HG03139 (cell line): ENCODE measurements around the gene AMPH.
A peak's percentile ranks its signal among the peaks of the same experiment; 100 is the strongest.
"Not testable (repeated sequence)": the region's sequence is repeated elsewhere in the genome, so short reads cannot be mapped to it uniquely, and the experiment has no call there.

ENCODE experiments used
- ATAC-seq: cut with Tn5 transposase; IDR thresholded peaks from one replicate; pipeline ENCODE4 v1.9.1; 2021; ENCODE audit not compliant: unreplicated experiment

AMPH gene

DNA sequence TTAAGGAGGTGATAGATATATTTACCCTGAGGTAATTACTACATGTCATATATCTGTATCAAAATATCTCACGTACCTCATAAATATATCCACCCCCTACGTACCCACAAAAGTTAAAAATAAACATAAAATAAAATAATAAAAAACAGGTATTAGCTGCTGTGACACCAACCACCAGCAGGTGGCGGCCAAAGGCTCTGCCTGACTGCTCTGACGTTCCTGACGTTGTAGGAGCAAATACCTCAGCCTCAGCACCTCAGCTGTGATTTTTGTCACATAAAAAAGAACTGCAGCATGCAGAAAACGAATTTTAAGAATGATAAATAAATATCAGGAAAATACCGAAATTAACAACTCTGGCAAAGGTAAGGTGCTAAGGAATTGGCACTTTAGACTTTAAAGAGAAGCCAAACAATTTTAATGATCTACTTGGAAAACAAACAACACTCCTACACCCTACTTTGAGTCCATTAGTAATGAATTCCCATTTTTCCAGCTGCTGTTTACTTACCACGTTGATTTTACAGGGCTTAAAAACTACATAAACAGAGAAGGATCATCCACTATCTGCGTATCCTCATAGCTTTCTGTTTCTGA lies 232.3 kb downstream of the AMPH start:
- peak; percentile 60 for ATAC-seq

DNA sequence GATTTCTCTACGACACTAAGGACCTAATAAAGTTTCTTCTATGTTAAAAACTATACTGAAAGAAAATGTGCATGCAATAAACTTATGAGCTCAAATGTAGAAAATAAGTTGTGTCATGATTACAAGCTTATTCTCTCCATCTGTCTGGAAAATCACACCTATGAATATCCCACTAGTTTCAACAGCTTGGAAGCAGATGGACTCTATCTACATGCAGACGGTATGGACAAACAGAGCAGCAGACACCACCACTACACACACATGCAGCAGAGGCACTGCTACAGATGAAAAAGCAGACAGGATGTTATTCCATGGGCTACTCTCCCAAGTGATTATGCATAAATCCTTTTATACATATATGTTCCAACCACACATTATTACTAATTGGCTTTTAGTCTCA lies 234.3 kb downstream of the AMPH start:
- no peak for ATAC-seq

DNA sequence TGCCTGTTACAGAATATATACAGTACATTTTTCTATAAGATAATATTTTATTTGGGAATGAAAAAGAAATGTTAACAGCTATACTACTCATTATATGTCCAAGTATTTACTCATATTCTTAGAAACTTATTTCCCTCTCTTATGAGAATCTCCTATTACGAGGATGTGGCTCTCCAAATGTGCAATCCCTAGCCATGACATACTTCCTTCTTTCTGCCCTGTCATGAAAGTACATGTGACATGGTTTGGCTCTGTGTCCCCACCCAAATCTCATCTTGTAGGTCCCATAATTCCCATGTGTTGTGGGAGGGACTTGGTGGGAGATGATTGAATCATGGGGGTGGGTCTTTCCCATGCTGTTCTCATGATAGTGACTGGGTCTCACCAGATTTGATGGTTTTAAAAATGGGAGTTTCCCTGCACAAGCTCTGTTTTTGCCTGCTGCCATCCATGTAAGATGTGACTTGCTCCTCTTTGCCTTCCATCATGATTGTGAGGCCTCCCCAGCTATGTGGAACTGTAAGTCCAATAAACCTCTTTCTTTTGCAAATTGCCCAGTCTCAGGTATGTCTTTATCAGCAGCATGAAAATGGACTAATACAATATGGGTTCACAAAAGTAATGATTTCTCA lies 235.1 kb downstream of the AMPH start:
- not testable (repeated sequence) for ATAC-seq

DNA sequence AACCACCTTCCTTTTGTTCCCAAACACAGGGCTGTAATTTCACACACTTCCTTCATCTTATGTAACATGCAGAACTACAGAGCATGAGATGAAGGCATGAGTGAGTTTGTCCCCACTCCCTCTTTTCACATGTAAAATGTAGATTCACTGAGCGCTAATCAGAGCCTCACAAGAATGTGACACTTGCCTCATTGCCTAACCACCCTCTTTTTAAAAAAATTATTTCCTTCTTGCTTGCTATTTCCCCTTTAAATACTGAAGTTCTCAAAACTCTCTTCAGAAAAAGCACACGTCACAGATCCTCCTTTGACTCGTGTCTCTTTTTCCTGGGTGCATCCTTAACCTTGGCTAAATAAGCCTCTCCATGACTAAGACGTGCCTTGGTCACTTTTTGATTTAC lies 236.5 kb downstream of the AMPH start:
- ATAC-seq, result no peak

DNA sequence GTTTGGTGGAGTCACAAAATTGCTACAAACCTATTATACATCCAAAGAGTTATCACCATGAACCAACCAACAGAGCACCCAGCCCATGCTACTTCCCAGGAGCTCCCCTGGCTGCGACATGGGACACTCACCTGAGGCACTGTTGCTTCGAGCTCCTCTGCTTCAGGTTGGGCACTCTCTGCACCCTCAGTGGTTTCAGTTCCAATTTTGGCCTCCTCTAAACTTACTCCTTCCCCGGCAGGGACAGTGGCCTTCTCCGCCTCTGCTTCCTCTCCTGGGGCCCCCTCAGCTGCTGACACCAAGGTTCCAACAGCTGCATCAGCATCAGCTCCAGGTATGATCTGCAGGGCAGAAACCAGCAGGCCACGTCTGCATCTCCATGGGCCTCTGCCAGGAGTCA lies 237.3 kb downstream of the AMPH start:
- peak; percentile 57 for ATAC-seq

DNA sequence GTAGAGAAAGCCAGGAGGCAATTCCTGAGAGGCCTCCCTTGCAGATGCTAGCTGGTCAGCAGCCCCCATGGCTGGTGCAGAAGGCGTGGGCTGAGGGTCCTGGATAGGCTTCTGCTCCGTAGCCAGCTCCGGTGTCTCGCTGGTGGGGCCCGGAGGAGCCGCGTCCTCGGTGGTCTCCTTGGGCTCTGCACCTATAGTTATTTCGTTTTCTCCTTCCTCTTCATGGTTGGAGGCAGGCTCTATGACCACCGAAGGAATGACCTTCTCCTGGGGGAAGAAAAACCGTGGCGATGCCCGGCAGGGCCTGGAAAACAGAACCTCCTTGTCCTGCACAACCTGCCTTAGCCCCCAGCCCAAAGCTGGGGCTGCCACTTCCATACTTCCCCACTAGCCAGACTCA lies 239.4 kb downstream of the AMPH start:
- no peak for ATAC-seq

DNA sequence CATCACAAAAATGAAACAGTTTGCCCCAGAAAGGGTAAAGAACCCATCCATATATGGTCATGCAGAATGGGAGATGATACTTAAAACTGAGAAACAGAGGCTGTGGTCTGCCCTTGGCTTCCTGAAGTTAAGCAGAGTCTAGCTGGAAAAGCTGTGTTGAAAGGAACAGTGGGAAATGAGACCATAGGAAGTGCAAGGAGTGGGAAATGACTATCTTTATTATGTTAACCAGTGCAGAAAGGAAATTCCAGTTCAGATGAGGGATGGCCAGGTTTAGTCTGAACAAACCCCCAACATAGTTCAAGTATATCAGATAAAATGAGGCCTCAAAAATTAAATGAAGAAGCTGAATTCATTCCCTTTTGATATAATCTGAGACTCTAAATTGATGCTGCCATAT lies 245.5 kb downstream of the AMPH start:
- ATAC-seq, result no peak

DNA sequence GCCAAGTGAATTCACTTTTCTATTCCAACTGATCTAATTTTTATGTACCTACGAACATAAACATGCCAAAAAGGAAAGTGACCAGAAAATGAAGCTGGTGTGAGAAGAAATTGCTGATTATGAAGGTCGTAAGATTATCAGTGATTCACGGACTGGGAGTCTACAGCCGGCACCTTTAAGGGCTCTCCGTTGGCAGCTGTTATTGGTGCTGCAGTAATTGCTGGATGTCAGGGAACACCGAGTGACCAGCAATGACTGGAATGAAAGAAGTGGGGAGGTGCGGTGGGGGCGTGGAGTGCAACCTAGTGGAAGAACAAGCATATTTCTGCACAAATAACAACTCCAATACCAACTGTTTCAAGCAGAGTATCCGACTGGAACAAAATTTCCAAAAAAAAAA lies 247.9 kb downstream of the AMPH start:
- ATAC-seq, result no peak

DNA sequence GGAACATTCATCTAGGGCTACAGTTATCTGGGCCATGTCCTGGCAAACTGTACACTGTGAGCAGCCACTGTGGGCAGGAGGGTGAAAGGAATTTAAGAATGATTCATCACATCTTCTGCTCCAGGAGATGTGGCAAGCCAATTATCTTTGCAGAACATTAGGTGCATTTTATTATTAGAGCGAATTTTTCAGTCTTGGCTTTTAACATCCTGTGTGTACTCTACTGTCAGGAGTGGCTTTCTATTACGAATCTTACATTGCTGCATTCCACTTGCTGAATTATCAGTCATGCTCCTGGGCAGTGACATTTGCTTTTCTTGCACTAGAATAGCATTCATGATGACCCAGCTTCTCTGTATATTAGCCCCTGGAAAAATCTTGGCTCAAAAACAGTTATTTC lies 248.5 kb downstream of the AMPH start:
- ATAC-seq, result no peak

DNA sequence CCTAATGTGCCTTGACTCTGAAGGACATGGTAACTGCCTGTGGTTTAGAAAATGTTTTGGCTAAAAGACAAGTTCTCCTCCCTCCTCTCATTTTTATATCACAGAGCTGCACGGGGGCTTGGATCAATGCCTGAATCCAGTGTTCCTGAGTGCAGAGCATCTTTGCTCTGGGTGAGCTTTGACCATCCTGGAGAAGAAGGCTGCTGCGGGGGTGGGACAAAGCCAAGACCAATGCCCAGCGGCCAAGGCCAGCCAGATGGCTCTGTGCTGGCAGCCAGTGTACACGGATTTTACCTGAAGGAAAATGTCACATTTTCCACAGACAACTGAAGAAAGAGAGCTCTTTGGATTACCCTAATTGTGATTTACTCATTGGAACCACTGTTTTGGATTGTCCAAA lies 255.7 kb downstream of the AMPH start:
- ATAC-seq, result no peak

DNA sequence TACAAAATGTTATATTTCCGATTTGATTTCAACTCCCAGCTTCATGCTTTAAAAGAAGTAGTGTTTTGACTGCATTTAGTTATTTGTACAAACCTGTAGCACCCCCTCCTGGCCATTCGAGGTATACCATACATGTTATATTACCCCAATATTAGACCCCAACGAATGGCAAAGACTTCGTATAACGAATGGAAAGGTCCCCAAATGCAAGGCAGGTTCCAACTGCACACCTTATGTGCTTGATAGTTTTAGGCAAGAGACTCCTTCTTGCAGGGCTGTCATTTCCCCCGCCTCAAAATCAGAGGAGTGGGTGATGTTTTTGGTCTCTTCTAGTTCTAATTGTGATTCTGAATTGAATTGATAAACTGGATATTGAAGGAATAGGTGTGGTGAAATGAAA lies 256.7 kb downstream of the AMPH start:
- no peak for ATAC-seq

DNA sequence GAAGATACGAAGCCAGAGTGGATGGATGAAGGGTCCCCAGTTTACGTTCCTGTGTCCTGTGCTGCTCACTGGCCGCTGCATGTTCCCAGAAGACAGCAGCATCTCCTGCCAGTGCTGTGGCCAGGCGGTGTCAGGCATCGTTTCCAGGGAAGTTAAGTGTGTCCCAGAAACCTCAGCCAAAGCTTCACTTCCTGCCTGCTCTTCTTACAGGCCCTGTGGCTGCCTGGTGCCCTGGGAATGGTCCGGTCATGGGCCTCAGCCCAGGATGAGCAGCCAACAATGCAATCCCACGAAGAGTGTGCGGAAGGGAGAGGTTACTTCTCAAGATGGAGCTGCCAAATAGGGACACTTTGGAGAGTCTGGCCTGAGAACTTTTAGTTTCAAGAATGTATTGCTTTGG lies 258.0 kb downstream of the AMPH start:
- no peak for ATAC-seq

DNA sequence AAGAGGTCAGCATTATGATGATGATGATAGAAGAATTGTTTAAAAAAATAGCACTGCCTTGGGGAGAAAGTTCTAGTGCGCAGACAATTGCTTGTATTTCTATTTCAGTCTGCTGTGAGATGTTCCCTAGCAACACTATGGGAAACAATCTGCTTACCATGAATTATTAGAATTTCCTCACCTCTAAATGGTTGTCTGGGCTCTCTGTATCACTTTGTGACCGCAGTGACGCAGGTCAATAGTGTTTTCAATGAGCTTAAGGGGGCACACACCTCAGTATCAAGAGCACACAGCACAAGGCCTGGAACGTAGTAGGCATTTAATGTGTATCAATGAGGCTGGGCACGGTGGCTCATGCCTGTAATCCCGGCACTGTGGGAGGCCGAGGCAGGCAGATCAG lies 258.9 kb downstream of the AMPH start:
- ATAC-seq, result no peak

DNA sequence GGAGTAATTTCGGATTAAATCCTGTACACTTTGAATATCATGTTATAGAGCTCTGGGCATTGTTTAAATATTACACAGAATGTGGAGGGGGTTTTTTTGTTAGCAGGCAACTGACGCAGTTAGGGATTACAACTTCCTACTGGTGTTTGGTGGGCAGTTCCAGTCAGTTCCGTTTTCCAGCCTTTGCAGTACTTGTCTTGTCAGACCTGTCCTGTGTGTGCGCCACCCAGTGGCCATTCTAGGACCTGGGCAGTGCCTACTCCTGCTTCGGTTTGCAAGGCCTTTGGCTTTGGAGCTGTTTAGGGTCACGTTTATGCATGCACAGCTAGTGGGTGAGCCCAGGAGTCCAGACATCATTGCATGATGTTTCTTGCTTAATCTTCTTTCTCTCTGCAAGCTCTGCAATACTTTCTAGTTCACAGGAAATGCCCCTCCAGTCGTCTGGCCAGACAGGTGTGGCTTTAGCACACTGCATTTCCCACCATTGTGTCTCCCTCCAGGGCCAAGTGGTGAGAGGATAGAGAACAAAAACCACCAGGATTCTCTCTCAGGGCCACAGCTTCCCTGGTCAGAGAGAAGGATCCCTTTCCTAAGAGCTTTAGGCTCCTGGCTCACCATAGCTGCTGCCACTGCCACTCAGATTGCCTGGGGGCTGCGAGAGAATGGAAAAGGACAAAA lies 261.2 kb downstream of the AMPH start:
- ATAC-seq, result peak; percentile 72

DNA sequence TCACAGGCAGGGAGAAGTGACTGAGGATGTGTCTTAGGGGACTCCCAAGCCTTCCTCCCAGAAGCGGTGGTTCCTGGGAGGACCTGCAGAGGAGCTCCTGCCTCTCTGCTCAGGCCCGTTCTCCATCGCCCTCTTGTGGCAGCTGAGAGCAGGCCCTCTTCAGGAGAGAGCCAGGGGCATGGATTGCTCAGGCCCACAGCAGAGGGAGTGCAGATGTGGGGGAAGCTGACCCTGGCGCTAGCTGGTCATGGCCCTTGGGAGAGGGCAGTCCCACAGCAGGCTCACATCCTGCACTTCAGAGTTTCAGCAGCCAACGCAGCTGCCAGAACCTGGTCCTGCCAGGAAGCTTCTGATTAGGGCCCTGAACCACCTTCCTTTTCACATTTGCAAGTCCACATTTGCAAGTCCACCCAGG lies 263.0 kb downstream of the AMPH start:
- peak; percentile 53 for ATAC-seq

DNA sequence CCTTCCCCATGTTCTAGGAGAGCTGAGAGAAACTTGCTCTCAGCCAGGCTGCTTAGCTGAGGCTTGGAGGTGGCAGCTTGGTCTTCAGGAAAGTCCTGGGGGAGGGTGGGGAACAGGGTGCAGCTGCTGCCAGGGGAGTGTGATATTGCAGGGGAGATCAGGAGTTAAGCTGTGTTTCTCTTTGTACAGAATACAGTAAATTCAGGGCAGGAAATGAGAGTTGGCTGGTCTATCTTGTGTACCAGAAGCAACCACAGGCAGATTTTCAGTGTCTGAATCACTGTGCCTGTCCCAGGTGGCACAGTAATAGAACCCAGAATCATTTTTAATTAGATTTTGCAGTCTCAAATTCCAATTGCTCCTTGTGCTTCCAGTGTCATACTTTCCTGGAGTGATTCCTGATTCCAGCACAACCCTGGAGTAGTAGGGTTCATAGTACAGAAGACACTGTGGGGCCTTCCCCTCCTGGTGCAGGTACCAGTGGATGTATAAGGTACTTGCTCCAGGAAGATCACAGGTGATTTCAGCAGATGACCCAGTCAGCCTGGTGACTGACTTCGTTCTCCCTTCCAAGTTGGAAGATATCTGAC lies 263.8 kb downstream of the AMPH start:
- peak; percentile 43 for ATAC-seq

DNA sequence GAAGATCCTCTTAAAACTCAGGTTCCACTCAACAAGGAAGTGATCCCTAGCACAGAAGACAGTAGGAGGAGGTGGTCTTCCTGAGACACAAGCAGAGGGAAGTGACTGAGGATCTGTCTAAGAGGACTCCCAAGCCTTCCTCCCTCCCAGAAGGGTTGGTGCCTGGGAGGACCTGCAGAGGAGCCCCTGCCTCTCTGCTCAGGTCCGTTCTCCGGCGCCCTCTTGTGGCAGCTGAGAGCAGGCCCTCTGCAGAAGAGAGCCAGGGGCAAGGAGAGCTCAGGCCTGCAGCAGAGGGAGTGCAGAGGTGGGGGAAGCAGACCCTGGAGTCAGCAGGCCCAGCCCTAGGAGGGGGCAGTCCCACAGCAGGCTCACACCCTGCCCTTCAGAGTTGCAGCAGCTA lies 267.8 kb downstream of the AMPH start:
- ATAC-seq, result not testable (repeated sequence)

DNA sequence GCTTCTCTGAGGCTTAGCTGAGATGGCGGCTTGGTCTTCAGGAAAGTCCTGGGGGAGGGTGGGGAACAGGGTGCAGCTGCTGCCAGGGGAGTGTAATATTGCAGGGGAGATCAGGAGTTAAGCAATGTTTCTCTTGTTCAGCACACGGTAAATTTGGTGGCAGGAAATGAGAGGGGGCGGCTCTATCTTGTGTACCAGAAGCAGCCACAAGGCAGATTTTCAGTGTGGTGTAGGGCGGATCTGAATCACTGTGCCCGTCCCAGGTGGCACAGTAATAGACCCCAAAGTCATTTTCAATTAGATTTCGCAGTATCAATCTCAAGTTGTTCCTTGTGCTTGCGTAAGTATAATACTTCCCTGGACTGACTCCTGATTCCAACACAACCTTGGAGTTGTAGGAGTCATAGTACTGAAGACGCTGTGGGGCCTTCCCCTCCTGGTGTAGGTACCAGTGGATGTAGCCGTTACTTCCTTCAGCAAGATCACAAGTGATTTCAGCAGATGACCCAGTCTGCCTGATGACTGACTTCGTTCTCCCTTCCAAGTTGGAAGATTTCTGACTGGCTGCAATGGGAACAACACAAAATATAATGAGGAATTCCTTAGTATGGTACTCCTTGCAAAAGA lies 268.4 kb downstream of the AMPH start:
- not testable (repeated sequence) for ATAC-seq

DNA sequence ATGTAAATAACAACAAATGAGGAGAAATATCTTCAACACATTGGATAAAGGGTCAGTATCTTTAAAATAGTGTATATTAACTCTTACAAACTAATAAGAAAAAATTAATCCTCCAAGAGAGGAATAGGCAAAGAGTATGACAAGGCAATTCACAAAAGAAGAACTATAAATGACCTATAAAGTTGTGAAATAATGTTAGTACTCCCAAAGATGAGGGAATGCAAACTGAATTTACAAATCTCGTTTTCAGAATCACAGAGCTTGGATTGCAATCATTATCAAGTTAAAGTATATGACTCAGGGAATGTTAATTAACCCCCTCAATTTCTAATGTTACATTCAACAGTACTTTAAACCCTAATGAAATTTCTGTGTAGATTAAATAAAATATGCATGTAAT lies 270.4 kb downstream of the AMPH start:
- no peak for ATAC-seq

DNA sequence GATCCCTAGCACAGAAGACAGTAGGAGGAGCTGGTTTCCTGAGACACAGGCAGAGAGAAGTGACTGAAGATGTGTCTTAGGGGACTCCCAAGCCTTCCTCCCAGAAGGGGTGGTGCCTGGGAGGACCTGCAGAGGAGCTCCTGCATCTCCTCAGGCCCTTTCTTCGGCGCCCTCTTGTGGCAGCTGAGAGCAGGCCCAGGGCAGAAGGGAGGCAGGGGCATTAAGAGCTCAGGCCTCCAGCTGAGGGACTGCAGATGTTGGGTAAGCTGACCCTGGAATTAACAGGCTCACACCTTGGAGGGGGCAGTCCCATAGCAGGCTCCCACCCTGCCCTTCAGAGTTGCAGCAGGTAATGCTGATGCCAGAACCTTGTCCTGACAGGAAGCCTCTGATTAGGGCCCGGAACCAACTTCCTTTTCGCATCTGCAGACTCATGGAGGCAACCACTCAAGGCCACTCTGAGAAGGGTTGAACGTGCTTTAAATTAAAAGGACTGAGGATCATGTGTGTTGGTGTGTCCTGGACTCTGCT lies 272.0 kb downstream of the AMPH start:
- ATAC-seq, result peak; percentile 84

DNA sequence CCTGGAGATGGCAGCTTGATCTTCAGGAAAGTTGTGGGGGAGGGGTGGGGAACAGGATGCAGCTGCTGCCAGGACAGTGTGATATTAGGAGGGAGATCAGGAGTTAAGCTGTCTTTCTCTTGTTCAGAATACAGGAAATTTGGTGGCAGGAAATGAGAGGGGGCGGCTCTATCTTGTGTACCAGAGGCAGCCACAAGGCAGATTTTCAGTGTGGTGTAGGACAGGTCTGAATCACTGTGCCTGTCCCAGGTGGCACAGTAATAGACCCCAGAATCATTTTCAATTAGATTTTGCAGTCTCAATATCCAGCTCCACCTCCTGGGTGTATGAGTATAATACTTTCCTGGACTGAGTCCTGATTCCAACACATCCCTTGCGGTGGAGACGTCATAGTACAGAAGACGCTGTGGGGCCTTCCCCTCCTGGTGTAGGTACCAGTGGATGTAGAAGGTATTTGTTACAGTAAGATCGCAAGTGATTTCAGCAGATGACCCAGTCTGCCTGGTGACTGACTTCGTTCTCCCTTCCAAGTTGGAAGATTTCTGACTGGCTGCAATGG lies 272.8 kb downstream of the AMPH start:
- not testable (repeated sequence) for ATAC-seq
